ENCODE data around the gene ERC1. TPM values are rescaled to one million over a fixed set of nuclear protein-coding genes. Genes with fewer than 3 reads are reported as not detected.

The ERC1 gene
- total and polyA plus RNA-seq, 2 donors (not counting 3 experiments of a cell fraction or from before 2014, with no cell fraction given), result 11.7 to 66.1 TPM

GRCh38 chr12:1063852-1064251 is 72.8 kb downstream of the ERC1 start:
- BruUV-seq (replicated peaks), result no TSS peak
- no peak for FAIRE-seq
- Histone ChIP-seq H3K4me1 (ENCODE audit: control insufficient read depth, extremely low read depth, insufficient read depth, low read length) (no peaks in the 10 kb centered on the region), H3K9me3 (replicated peaks; ENCODE audit: control insufficient read depth, insufficient read depth, low read length) (no peaks in the 10 kb centered on the region), H3K4me2 (ENCODE audit: insufficient read depth, low read length) (no peak overlapping the region), H2AFZ (ENCODE audit: low read depth, low read length) (no peak overlapping the region), H3K79me2 (ENCODE audit: control insufficient read depth, insufficient read depth, low read length) (peaks cover 12% of the 10 kb centered on the region), H3K27ac (ENCODE audit: insufficient read depth, low read depth, low read length) (no peak overlapping the region), H3K4me3 (replicated peaks in 1 of 3; ENCODE audit: insufficient read depth in 1 of 3, low read depth in 1 of 3, low read length in 3 of 3) (no peak overlapping the region), H3K9ac (replicated peaks; ENCODE audit: extremely low read depth, insufficient read depth, low read length) (no peak overlapping the region), H3K36me3 (ENCODE audit: control insufficient read depth in 2 of 2, extremely low read depth in 1 of 2, insufficient read depth in 2 of 2, low read length in 2 of 2) (no peaks in the 10 kb centered on the region), H3K9me1 (replicated peaks; ENCODE audit: control insufficient read depth, extremely low read depth, insufficient read depth, low read length) (no peaks in the 10 kb centered on the region), H3K27me3 (ENCODE audit: control insufficient read depth in 2 of 2, insufficient read depth in 2 of 2, low read length in 2 of 2) (no peaks in the 10 kb centered on the region), H4K20me1 (replicated peaks; ENCODE audit: control insufficient read depth, extremely low read depth, insufficient read depth, low read length) (no peaks in the 10 kb centered on the region)
- intact Hi-C loops (cut with micrococcal nuclease) (no loop called here), dilution Hi-C loops (cut with MboI; ENCODE audit: extremely low pct_ligation_motif_present, low sequenced_read_pairs) (no loop called here)
- no peak for TF ChIP-seq MYC (IDR thresholded peaks at IDR 0.05; ENCODE audit: low read depth, low read length)
- POLR2A ChIA-PET, result no interaction called here
- DNase-seq (ENCODE audit: low read depth, low spot score), result no peak
- CTCF ChIA-PET, result no interaction called here

- BruUV-seq (replicated peaks), result no TSS peak
- H3K27me3 ChIP-seq (ENCODE audit: control insufficient read depth in 2 of 2, insufficient read depth in 2 of 2, low read length in 2 of 2), result no peaks in the 10 kb centered on the region
- no peak for FAIRE-seq
- no peak overlapping the region for H3K4me2 ChIP-seq (ENCODE audit: insufficient read depth, low read length)
- TF ChIP-seq EZH2 (IDR thresholded peaks at IDR 0.05; ENCODE audit: borderline replicate concordance, low read depth, low read length, severe bottlenecking) (no peak), POLR2AphosphoS5 (IDR thresholded peaks at IDR 0.05; ENCODE audit: insufficient read depth, low read depth, low read length) (no peak)
- dilution Hi-C loops (cut with MboI; ENCODE audit: extremely low pct_ligation_motif_present, low sequenced_read_pairs) (no loop called here), intact Hi-C loops (cut with micrococcal nuclease) (no loop called here)
- H3K9me3 ChIP-seq (replicated peaks; ENCODE audit: control insufficient read depth, insufficient read depth, low read length), result no peaks in the 10 kb centered on the region
- H3K4me3 ChIP-seq (replicated peaks in 1 of 3; ENCODE audit: insufficient read depth in 1 of 3, low read depth in 1 of 3, low read length in 3 of 3), result no peak overlapping the region
- H3K4me1 ChIP-seq (ENCODE audit: control insufficient read depth, extremely low read depth, insufficient read depth, low read length), result no peaks in the 10 kb centered on the region
- DNase-seq (ENCODE audit: low read depth, low spot score), result no peak
- H3K27ac ChIP-seq (ENCODE audit: insufficient read depth, low read depth, low read length), result no peak overlapping the region
- ChIA-PET POLR2A (no interaction called here), CTCF (interaction anchor here (0.5 kb wide), 1 partner anchor 18 kb away, joined by 3 read pairs; no protein-coding TSS in a partner anchor)
- no peak overlapping the region for H2AFZ ChIP-seq (ENCODE audit: low read depth, low read length)
- no peaks in the 10 kb centered on the region for H4K20me1 ChIP-seq (replicated peaks; ENCODE audit: control insufficient read depth, extremely low read depth, insufficient read depth, low read length)
- no peak overlapping the region for H3K9ac ChIP-seq (replicated peaks; ENCODE audit: extremely low read depth, insufficient read depth, low read length)
- no peaks in the 10 kb centered on the region for H3K9me1 ChIP-seq (replicated peaks; ENCODE audit: control insufficient read depth, extremely low read depth, insufficient read depth, low read length)
- no peaks in the 10 kb centered on the region for H3K36me3 ChIP-seq (ENCODE audit: control insufficient read depth in 2 of 2, extremely low read depth in 1 of 2, insufficient read depth in 2 of 2, low read length in 2 of 2)
- peaks cover 14% of the 10 kb centered on the region for H3K79me2 ChIP-seq (ENCODE audit: control insufficient read depth, insufficient read depth, low read length)
Measured at GRCh38 chr12:1064317-1064716, 73.3 kb downstream of the ERC1 start.
